ENCODE data around the gene LRRN2. TPM values are rescaled to one million over a fixed set of nuclear protein-coding genes. Genes with fewer than 3 reads are reported as not detected.

LRRN2 gene
- total and polyA plus RNA-seq, 2 donors (not counting 1 experiment from before 2014, with no cell fraction given): not detected

GRCh38 chr1:204643503-204643902 is 42.0 kb downstream of the LRRN2 start:
- H3K4me3 ChIP-seq (replicated peaks in 1 of 4; ENCODE audit: control extremely low read depth in 1 of 4, insufficient read depth in 1 of 4, low read depth in 3 of 4, low read length in 4 of 4): no peak overlapping the region
- H3K27me3 ChIP-seq (ENCODE audit: control insufficient read depth, insufficient read depth, low read length): peaks cover 4% of the 10 kb centered on the region
- no peak overlapping the region for H3K4me2 ChIP-seq (ENCODE audit: extremely low read depth, insufficient read depth, low read length)
- no peaks in the 10 kb centered on the region for H3K79me2 ChIP-seq (ENCODE audit: control insufficient read depth, insufficient read depth, low read length)
- H3K9me3 ChIP-seq (ENCODE audit: control insufficient read depth, insufficient read depth, low read depth, low read length): no peaks in the 10 kb centered on the region
- H3K36me3 ChIP-seq (ENCODE audit: control insufficient read depth, insufficient read depth, low read length): no peaks in the 10 kb centered on the region
- DNase-seq (ENCODE audit: low read depth in 2 of 2): no peak
- H3K4me1 ChIP-seq (ENCODE audit: control insufficient read depth, extremely low read depth, insufficient read depth, low read length): no peaks in the 10 kb centered on the region
- TF ChIP-seq CTCF (conservative IDR thresholded peaks at IDR 0.05 in 1 of 2, IDR thresholded peaks at IDR 0.05 in 1 of 2; ENCODE audit: low read depth in 1 of 2, low read length in 2 of 2) (no peak), EZH2 (IDR thresholded peaks at IDR 0.05; ENCODE audit: low read length, missing control alignments) (no peak)
- no peak overlapping the region for H2AFZ ChIP-seq (ENCODE audit: low read length)
- no peak overlapping the region for H3K27ac ChIP-seq (ENCODE audit: insufficient read depth, low read length)
- no peak overlapping the region for H3K9ac ChIP-seq (ENCODE audit: insufficient read depth, low read length)
- no peaks in the 10 kb centered on the region for H4K20me1 ChIP-seq (ENCODE audit: control insufficient read depth, extremely low read depth, insufficient read depth, low read length)

GRCh38 chr1:204641936-204642335 is 43.6 kb downstream of the LRRN2 start:
- no peaks in the 10 kb centered on the region for H3K36me3 ChIP-seq (ENCODE audit: control insufficient read depth, insufficient read depth, low read length)
- no peak overlapping the region for H3K27ac ChIP-seq (ENCODE audit: insufficient read depth, low read length)
- no peak overlapping the region for H3K4me2 ChIP-seq (ENCODE audit: extremely low read depth, insufficient read depth, low read length)
- no peaks in the 10 kb centered on the region for H3K9me3 ChIP-seq (ENCODE audit: control insufficient read depth, insufficient read depth, low read depth, low read length)
- H3K79me2 ChIP-seq (ENCODE audit: control insufficient read depth, insufficient read depth, low read length): no peaks in the 10 kb centered on the region
- TF ChIP-seq CTCF (conservative IDR thresholded peaks at IDR 0.05 in 1 of 2, IDR thresholded peaks at IDR 0.05 in 1 of 2; ENCODE audit: low read depth in 1 of 2, low read length in 2 of 2): no peak
- TF ChIP-seq EZH2 (IDR thresholded peaks at IDR 0.05; ENCODE audit: low read length, missing control alignments): no peak
- no peak for DNase-seq (ENCODE audit: low read depth in 2 of 2)
- H4K20me1 ChIP-seq (ENCODE audit: control insufficient read depth, extremely low read depth, insufficient read depth, low read length): no peaks in the 10 kb centered on the region
- H3K9ac ChIP-seq (ENCODE audit: insufficient read depth, low read length): no peak overlapping the region
- H3K4me1 ChIP-seq (ENCODE audit: control insufficient read depth, extremely low read depth, insufficient read depth, low read length): no peaks in the 10 kb centered on the region
- no peak overlapping the region for H2AFZ ChIP-seq (ENCODE audit: low read length)
- H3K4me3 ChIP-seq (replicated peaks in 1 of 4; ENCODE audit: control extremely low read depth in 1 of 4, insufficient read depth in 1 of 4, low read depth in 3 of 4, low read length in 4 of 4): no peak overlapping the region
- peaks cover 4% of the 10 kb centered on the region for H3K27me3 ChIP-seq (ENCODE audit: control insufficient read depth, insufficient read depth, low read length)

GRCh38 chr1:204641455-204641854 is 44.1 kb downstream of the LRRN2 start:
- Histone ChIP-seq H3K4me3 (replicated peaks in 1 of 4; ENCODE audit: control extremely low read depth in 1 of 4, insufficient read depth in 1 of 4, low read depth in 3 of 4, low read length in 4 of 4) (no peak overlapping the region), H3K9ac (ENCODE audit: insufficient read depth, low read length) (no peak overlapping the region), H3K4me2 (ENCODE audit: extremely low read depth, insufficient read depth, low read length) (no peak overlapping the region), H4K20me1 (ENCODE audit: control insufficient read depth, extremely low read depth, insufficient read depth, low read length) (no peaks in the 10 kb centered on the region), H3K36me3 (ENCODE audit: control insufficient read depth, insufficient read depth, low read length) (no peaks in the 10 kb centered on the region), H3K27ac (ENCODE audit: insufficient read depth, low read length) (no peak overlapping the region), H3K27me3 (ENCODE audit: control insufficient read depth, insufficient read depth, low read length) (peaks cover 4% of the 10 kb centered on the region), H2AFZ (ENCODE audit: low read length) (no peak overlapping the region), H3K9me3 (ENCODE audit: control insufficient read depth, insufficient read depth, low read depth, low read length) (no peaks in the 10 kb centered on the region), H3K79me2 (ENCODE audit: control insufficient read depth, insufficient read depth, low read length) (no peaks in the 10 kb centered on the region), H3K4me1 (ENCODE audit: control insufficient read depth, extremely low read depth, insufficient read depth, low read length) (no peaks in the 10 kb centered on the region)
- no peak for DNase-seq (ENCODE audit: low read depth in 2 of 2)
- TF ChIP-seq EZH2 (IDR thresholded peaks at IDR 0.05; ENCODE audit: low read length, missing control alignments): no peak
- no peak for TF ChIP-seq CTCF (conservative IDR thresholded peaks at IDR 0.05 in 1 of 2, IDR thresholded peaks at IDR 0.05 in 1 of 2; ENCODE audit: low read depth in 1 of 2, low read length in 2 of 2)
